Measurements from ENCODE around the gene DOCK2. TPM values are rescaled to one million over a fixed set of nuclear protein-coding genes. Genes with fewer than 3 reads are reported as not detected.

The DOCK2 gene
- total and polyA plus RNA-seq, 3 donors from 2014 or later, result 6.8 to 8.9 (median 7.3) TPM

DNA sequence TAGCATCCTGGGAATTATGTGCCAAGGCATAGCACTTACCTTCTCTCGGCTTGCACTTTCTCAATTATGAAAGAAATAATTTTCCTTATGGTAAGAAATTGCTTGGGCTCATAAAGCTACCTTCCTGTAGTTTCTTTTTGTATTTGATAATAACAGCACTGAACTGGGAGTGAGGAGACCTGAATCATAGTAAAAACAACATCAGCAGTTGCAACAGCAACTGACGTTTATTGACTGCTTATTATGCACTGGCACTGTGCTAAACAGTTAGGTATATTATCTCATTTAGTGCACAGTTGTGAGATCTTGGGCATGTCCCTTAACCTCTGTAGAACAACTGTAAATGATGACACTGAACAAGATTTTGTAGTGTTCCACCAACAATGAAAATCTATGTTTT lies 135.2 kb downstream of the DOCK2 start:
- Histone ChIP-seq H3K4me3 (no peak overlapping the region), H3K9me3 (no peaks in the 10 kb centered on the region), H3K27me3 (no peaks in the 10 kb centered on the region), H3K27ac (no peak overlapping the region), H3K4me1 (peaks cover 13% of the 10 kb centered on the region), H3K36me3 (ENCODE audit: low read depth, missing control alignments) (no peaks in the 10 kb centered on the region)
- intact Hi-C loops (cut with DNase I; ENCODE audit: low total_unique reads), result no loop called here
- 78 to 89% methylated on average over 2 of the region's 2 CpGs for whole genome bisulfite sequencing, 2 donors
- DNase-seq, result no peak
- no peak for TF ChIP-seq POLR2A (IDR thresholded peaks at IDR 0.05)
- TF ChIP-seq, protein P1, sequence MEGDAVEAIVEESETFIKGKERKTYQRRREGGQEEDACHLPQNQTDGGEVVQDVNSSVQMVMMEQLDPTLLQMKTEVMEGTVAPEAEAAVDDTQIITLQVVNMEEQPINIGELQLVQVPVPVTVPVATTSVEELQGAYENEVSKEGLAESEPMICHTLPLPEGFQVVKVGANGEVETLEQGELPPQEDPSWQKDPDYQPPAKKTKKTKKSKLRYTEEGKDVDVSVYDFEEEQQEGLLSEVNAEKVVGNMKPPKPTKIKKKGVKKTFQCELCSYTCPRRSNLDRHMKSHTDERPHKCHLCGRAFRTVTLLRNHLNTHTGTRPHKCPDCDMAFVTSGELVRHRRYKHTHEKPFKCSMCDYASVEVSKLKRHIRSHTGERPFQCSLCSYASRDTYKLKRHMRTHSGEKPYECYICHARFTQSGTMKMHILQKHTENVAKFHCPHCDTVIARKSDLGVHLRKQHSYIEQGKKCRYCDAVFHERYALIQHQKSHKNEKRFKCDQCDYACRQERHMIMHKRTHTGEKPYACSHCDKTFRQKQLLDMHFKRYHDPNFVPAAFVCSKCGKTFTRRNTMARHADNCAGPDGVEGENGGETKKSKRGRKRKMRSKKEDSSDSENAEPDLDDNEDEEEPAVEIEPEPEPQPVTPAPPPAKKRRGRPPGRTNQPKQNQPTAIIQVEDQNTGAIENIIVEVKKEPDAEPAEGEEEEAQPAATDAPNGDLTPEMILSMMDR (IDR thresholded peaks at IDR 0.05), result no peak

DNA sequence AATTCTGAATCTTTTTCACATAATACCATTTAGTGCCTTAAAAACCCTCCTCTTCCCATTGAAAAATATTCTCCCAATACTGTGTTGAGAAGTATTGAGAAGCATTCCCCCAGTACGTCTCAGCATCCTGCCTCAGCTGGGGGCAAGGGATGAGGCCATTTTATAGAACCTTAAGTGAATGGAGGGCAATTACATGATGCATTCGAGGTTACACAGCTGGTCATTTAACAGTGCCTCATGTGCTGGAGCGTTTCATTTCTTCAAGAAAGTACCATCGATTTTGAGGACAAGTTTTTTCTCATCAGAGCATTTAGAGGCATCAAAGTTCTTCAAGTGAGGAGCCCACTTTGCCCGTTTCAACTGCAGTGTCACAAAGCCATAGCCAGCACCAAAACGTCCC lies 135.6 kb downstream of the DOCK2 start:
- H3K36me3 ChIP-seq (ENCODE audit: low read depth, missing control alignments), result no peaks in the 10 kb centered on the region
- no peak for DNase-seq
- H3K27me3 ChIP-seq, result no peaks in the 10 kb centered on the region
- no peak overlapping the region for H3K4me3 ChIP-seq
- no peaks in the 10 kb centered on the region for H3K9me3 ChIP-seq
- intact Hi-C loops (cut with DNase I; ENCODE audit: low total_unique reads), result no loop called here
- no peak overlapping the region for H3K27ac ChIP-seq
- H3K4me1 ChIP-seq, result peaks cover 10% of the 10 kb centered on the region
- WGBS, 2 donors, result 88% methylated on average over 6 of the region's 6 CpGs
- no peak for TF ChIP-seq POLR2A (IDR thresholded peaks at IDR 0.05)
- TF ChIP-seq, protein P1 (IDR thresholded peaks at IDR 0.05), result no peak

DNA sequence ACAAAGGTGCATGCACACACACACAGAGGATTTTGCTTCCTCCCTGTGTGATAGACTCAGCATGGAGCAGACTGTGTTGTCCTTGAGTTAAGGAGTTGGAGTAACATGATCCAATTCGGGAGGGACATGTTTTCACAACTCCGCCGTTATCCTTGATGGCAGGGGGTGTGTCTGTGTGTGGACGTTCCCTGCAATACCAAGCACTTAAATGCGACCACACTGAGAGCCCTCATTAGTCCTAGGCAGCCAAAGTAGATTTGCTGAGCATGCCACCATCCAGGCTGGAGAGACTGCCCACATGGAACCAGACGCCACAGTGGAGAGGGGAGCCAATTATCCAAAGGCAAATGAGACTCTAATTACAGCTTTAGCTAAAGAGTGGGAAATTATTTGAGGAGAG lies 140.1 kb downstream of the DOCK2 start:
- Histone ChIP-seq H3K4me3 (no peak overlapping the region), H3K27ac (no peak overlapping the region), H3K36me3 (ENCODE audit: low read depth, missing control alignments) (no peaks in the 10 kb centered on the region), H3K9me3 (no peaks in the 10 kb centered on the region), H3K27me3 (no peaks in the 10 kb centered on the region), H3K4me1 (no peaks in the 10 kb centered on the region)
- WGBS, 2 donors, result 63 to 84% methylated on average over 6 of the region's 6 CpGs
- no peak for DNase-seq
- intact Hi-C loops (cut with DNase I; ENCODE audit: low total_unique reads), result no loop called here
- TF ChIP-seq, protein P1 (IDR thresholded peaks at IDR 0.05), result no peak
- TF ChIP-seq POLR2A (IDR thresholded peaks at IDR 0.05), result no peak

DNA sequence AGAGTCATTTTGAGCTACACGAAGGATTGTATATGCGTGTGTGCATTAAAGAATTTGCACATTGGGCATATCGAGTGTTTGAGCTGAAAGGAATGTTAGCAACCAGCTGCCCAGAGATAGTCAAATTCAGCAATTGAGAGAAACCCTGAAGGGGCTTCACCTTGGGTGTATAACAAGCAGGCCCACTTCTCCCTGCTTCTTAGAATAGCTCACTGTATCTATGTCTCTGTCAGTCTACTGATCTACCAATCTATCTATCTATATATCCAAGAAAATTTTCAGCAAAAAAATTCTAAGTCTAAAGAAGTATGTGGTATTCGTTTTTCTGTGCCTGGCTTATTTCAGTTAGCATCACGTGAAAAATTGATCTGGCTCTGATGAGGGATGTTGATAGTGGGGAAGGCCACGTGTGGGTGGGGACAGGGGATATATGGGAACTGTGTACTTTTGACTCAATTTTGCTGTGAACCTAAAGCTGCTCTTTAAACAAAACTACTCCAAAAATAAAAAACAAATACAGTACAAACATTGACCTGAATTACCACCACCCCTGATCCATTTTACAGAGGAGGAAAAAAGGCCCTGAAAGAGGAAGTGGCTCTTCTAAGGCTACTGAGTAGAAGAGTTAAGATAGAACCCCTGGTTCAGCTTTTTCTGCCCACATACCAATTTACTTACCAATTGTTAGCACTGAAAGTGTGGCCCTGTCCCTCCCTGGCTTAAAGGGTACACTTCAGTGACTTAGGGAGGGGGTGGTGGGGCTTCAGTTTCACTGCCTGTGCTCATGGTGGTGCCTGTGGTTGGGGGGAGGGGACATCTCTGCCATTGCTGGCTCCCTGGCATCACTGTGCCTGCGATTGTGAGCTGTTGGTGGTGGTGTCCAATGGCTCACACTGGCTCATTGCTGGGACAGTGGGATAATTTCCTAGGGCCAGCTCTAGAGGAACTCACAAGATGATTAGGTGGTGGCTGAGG lies 141.8 kb downstream of the DOCK2 start:
- H3K36me3 ChIP-seq (ENCODE audit: low read depth, missing control alignments), result no peaks in the 10 kb centered on the region
- no peak for DNase-seq
- H3K27ac ChIP-seq, result no peak overlapping the region
- TF ChIP-seq POLR2A (IDR thresholded peaks at IDR 0.05), result no peak
- TF ChIP-seq, protein P1 (IDR thresholded peaks at IDR 0.05), result no peak
- H3K4me1 ChIP-seq, result no peaks in the 10 kb centered on the region
- intact Hi-C loops (cut with DNase I; ENCODE audit: low total_unique reads), result no loop called here
- 79 to 84% methylated on average over 7 of the region's 7 CpGs for WGBS, 2 donors
- no peaks in the 10 kb centered on the region for H3K9me3 ChIP-seq
- no peaks in the 10 kb centered on the region for H3K27me3 ChIP-seq
- no peak overlapping the region for H3K4me3 ChIP-seq
